ENCODE data around the gene CLHC1.
"Not testable (repeated sequence)": the region's sequence is repeated elsewhere in the genome, so short reads cannot be mapped to it uniquely, and the experiment has no call there.

The CLHC1 gene

GRCh38 chr2:55152475-55153412 is 79.3 kb downstream of the CLHC1 start:
- DNase-seq, result no peak

GRCh38 chr2:55151733-55152433 is 80.2 kb downstream of the CLHC1 start:
- DNase-seq, result no peak

DNA sequence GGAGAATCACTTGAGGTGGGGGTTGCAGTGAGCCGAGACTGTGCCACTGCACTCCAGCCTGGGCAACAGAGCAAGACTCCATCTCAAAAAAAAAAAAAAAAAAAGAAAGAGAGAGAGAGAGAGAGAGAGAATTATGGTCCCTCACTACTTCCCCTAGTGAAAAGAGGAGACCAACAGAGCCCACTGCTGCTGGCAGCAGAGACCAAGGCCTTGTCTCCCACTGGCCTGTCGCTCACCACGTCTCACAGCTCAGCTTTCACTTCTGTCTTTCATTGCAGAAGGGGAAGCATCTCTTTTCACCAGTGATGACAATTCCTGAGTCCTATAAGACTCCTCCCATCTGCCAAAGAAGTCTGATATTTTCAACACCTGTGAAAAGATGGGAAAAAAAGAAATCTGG is 81.3 kb downstream of the CLHC1 start:
- DNase-seq, result peak; percentile 5

- no peak for DNase-seq
Measured at GRCh38 chr2:55148269-55148668, 83.8 kb downstream of the CLHC1 start.

DNA sequence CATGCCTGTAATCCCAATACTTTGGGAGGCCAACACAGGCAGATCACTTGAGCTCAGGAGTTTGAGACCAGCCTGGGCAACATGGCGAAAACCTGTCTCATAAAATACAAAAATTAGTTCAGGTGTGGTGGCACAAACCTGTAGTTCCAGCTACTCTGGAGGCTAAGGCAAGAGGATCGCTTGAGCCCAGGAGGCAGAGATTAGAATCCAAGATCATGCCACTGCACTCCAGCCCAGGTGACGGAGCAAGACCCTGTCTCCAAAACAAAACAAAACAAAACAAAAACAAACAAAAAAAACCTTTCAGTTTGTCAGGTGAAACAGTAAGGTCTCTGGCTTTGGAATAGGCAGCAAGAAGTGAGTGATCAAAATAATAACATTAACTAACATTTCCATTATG is 84.6 kb downstream of the CLHC1 start:
- no peak for DNase-seq

DNA sequence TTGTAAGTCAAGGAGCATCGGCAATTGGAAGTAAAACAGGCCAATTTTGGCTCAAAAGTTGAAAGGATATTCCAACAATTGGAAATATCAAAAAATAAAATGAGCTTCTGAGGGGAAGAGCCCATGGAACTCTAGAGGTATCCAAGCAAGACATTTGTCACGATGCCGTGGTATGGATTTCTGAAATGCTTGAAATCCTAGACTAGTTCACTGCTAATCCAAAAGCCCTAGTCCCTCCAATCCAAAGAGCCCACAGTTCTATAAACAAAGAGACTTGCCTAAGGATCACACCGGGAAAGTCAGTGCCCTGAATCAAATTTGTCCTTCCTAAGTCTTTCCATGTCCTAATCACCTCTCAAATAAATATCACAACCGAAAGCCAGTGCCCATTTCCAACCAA is 85.1 kb downstream of the CLHC1 start:
- DNase-seq, result no peak

- no peak for DNase-seq
Measured at GRCh38 chr2:55146263-55146662, 85.8 kb downstream of the CLHC1 start.

GRCh38 chr2:55144922-55145820 is 86.9 kb downstream of the CLHC1 start:
- DNase-seq, result no peak

DNA sequence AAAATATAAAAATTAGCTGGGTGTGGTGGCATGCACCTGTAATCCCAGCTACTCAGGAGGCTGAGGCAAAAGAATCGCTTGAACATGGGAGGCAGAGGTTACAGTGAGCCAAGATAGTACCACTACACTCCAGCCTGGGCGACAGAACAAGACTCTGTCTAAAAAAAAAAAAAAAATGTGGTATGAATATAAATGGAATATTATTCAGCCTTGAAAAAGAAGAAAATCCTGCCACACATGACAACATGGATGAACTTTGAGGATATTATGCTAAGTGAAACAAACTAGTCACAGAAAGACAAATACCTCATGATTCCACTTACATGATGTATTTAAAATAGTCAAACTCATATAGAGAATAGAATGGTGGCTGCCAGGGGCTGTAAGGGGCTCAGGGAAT is 88.4 kb downstream of the CLHC1 start:
- DNase-seq, result not testable (repeated sequence)

- no peak for DNase-seq
Measured at GRCh38 chr2:55142518-55142917, 89.6 kb downstream of the CLHC1 start.

GRCh38 chr2:55141572-55142413 is 90.3 kb downstream of the CLHC1 start:
- DNase-seq, result no peak

DNA sequence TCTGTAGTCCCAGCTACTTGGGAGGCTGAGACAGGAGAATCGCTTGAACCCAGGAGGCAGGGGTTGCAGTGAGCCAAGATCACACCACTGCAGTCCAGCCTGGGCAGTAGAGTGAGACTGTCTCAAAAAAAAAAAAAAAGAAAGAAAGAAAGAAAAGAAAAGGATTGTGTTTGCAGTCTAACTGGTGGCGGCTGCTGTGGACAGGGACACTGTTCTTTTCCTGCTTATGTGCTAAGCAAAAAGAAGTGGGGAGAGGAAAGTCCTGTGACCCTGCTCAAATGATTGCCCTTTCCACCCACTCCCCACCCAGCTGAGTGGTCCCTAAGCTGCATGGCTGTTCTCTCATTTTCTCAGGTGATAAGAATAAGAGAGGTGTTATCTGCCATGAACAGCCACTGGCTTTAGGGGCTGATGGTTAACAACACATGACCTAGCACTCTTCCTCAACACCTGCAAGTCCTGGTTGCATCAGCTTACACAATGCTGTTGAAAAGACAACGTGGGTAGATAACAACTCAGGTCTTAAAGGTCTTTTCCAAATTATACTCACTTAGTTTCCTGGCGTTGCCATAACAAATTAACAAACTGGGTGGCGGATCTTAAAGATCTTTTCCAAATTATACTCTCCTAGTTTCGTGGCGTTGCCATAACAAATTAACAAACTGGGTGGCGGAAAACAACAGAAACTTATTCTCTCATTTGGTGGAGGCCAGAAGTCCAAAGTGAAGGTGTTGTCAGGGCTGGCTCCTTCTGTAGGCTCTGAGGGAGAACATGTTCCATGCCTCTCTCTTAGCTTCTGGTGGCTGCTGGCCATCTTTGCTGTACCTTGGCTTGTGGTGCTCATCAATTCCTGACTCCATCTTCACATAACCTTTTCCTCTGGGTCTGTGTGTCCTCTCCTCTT is 91.5 kb downstream of the CLHC1 start:
- DNase-seq, result no peak

DNA sequence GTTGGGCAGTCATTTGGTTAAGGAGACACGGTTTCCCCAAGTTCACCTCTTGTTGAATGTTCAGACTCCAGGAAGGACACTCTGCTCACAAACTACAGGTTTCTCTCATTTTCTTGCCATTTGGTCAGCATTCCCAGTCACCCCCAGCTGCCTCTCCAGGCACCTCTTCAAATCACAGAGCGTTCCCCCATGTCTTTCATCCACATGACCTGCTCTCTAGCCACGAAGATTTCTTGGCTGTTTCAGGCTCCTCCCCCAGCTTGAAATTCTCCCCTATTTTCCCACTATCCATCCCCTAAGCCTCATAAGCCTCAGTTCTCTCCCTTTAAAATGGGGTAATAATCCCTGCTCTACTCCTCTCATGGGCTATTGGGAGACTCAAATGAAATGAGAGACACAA is 92.8 kb downstream of the CLHC1 start:
- DNase-seq, result no peak

GRCh38 chr2:55138882-55139229 is 93.2 kb downstream of the CLHC1 start:
- DNase-seq, result no peak

DNA sequence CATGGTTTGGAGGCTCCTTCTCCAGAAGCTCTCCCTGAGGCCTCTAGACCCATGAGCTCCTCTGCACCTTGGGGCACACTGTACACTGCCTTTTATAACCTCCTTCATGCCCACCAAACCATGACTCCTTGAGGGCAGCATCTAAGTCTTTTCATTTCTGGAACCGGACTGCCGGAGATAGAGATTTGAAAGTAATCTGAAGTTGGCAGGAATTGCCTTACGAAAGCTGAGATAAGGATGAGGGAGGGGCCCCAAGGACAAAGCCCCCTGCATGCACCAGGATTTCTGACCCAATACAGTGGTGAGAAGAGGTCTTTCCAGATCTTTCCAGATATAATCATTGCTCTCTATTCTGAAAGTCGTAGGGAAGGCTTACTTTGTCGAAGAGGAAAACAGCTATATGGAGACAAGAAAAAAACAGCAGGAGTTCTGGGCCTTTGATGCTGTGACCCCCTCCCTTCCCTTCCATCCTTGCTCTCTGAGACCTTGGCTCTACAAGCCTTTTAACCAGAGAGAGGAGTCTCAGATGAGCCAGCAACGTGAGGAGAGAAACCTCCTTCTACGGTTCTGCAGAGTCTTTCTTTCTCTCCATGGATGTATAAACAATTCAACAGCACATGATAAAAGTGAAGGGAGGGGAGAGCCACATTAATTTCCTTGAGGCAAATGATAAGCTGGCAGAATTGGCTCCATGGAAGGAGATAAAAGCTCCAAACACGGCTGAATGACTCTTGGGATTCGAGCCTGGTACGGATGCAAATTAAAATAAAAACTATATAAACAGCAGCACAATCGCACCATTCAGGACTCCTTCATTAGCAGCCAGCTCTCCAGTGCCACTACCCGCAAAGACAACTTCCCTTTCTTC is 93.8 kb downstream of the CLHC1 start:
- DNase-seq, result no peak

DNA sequence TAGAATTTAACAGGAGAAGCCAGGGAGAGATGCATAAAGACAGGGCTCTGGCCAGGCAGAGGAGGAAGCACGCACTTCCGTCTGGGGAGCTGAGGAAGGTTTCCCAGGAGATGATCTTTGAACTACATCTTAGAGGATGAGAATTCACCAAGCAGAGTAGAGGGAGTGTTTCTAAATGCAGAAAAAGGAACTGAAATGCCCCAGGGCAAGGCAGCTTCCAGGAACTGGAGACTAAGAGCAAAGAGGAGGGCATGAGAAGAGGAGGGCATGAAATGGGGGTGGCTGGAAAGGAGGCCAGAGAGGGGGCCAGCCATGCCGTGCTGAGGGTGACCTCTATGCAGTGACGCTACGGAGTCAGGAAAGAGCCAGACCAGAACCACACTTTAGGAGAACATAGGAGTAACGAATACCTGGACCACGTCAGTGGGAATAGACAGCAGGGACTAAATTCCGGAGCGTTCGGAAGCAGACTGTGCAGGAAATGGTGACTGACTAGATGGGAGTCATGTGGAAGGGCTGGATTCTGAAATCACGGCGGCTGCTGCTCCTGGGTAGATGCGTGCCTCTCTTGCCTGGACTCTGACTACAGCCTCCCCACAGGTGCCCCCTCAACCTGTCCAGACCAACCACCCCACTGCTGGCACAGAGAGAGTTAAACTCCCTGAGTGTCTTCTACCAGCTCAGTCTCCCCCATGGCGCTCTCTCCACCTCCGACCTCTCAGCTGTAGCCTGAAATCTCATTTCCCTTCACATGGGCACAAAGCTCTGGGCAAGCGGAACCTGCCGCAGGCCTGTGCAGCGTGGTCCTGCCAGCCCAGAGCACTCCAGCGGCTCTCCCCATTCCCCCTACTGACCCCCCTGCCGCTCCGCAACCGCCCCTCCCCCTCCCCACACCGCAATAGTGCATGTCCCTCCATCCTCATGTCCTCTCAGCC is 94.8 kb downstream of the CLHC1 start:
- DNase-seq, result no peak

- DNase-seq, result no peak
Measured at GRCh38 chr2:55136138-55136541, 96.0 kb downstream of the CLHC1 start.

DNA sequence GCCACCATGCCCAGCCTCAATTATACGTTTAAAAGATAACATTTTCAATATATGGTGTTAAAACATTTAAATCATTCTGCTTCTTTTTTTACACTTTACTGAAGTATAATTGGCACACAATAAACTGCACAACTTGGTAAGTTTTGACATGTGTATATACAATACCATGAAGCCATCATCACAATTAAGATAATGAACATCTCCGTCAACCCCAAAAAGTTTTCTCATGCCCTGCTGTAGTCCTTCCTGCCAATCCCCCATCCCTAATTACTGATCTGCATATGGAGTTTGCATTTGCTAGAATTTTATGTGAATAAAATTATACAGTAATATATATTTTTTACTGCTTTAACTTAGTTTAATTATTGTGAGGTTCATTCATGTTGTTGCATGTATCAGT is 96.6 kb downstream of the CLHC1 start:
- no peak for DNase-seq

DNA sequence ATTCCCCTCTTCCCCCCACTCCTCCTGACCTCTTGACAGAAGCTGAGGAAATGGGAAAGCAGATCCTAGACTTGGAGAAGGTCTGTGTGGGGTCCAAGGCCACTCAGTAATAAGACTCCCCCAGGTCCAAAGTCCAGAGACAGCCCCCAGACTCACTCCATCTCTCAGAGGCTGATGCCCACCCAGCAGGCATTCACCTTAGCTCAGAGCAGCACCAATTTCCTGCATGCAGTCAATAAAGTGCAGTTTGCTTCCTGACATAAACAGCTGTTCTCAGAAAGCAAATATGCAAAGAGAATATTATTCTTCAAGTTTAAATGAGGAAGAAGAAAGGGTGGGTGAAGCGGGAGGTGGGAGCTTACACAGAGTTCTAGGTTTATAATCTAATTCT is 97.8 kb downstream of the CLHC1 start:
- no peak for DNase-seq

Data from CD4-positive, alpha-beta T cell treated with Interleukin-4 for 4 hours (primary cell).